Body of pancreas (tissue), 4 donors: ENCODE measurements around the gene MOK. TPM values are rescaled to one million over a fixed set of nuclear protein-coding genes. Genes with fewer than 3 reads are reported as not detected.

ENCODE experiments used
- ATAC-seq: fragments of 150-250 bp; one replicate; pipeline ENCODE4 v1.9.1; 2016
- DNase-seq, 4 donors: peaks; one replicate each; pipeline ENCODE4 v3.0.0-alpha.2; 2019
- H3K27ac ChIP-seq, 4 donors: fragments of 200-600 bp; sonication (generic); 1 replicate in 3 of 4; 2 replicates in 1 of 4; pipeline versions ENCODE4 v1.5.1 to v1.6.1; 2016 to 2019; ENCODE audit warnings: mild to moderate bottlenecking in 1 of 4, mixed read lengths in 1 of 4, moderate library complexity in 1 of 4
- H3K27me3 ChIP-seq, 2 donors: fragments of 200-600 bp; sonication (generic); one replicate each; pipeline ENCODE4 v1.6.0; 2016; ENCODE audit warnings: mild to moderate bottlenecking in 1 of 2
- H3K36me3 ChIP-seq, 2 donors: fragments of 200-600 bp; sonication (generic); replicated peaks in 1 of 2; 2 replicates each; pipeline ENCODE4 v1.5.1; 2016; ENCODE audit warnings: low read depth in 2 of 2; ENCODE audit not compliant: insufficient read depth in 1 of 2
- H3K4me1 ChIP-seq: fragments of 200-600 bp; sonication (generic); one replicate; pipeline ENCODE4 v1.6.0; 2016
- H3K4me3 ChIP-seq, 2 donors: fragments of 200-600 bp; sonication (generic); 1 replicate in 1 of 2; 2 replicates in 1 of 2; pipeline ENCODE4 v1.5.1; 2016 to 2019
- H3K9me3 ChIP-seq, 3 donors: fragments of 200-600 bp; sonication (generic); 1 replicate in 2 of 3; 2 replicates in 1 of 3; pipeline ENCODE4 v1.5.1; 2016
- CTCF ChIP-seq, 7 experiments: fragments of 450-650 bp in 4 of 7; fragments of 200-600 bp in 3 of 7; sonication (generic) in 3 of 7; IDR thresholded peaks; one replicate each; pipeline ENCODE4 v1.5.1; 2016 to 2019; ENCODE audit warnings: antibody characterized with exemption in 7 of 7
- POLR2A ChIP-seq, 3 donors: fragments of 450-650 bp; IDR thresholded peaks; one replicate each; pipeline ENCODE4 v1.6.1; 2016; ENCODE audit warnings: antibody characterized with exemption in 3 of 3, mild to moderate bottlenecking in 2 of 3
- WGBS, 2 donors: methylation state at CpG; one replicate each; pipeline ENCODE4 v1.1.5; 2017; 5-methylcytosine and 5-hydroxymethylcytosine counted together
- intact Hi-C: fragments of 100-400 bp; cut with DNase I; formaldehyde crosslinking; loops from one replicate; pipeline ENCODE4 v1.15.1; 2023
- total RNA-seq, 2 donors: library from RNA; depleted of rRNA; stranded (reverse); fragments of >200 nt; gene quantifications; one replicate each; pipeline ENCODE4 v1.1.0, GENCODE V29; 2016

The MOK gene
- total RNA-seq, 2 donors from 2014 or later, result 14.3 to 18.5 TPM

GRCh38 chr14:102262929-102263462 is 42.0 kb downstream of the MOK start:
- Histone ChIP-seq H3K9me3 (no peaks in the 10 kb centered on the region), H3K4me3 (no peak overlapping the region), H3K27me3 (no peaks in the 10 kb centered on the region), H3K36me3 (no peaks in the 10 kb centered on the region), H3K27ac (peak overlapping the region in 3 of 4 donors; percentile 20 to 50 (median 47)), H3K4me1 (peaks cover 34% of the 10 kb centered on the region)
- no peak for DNase-seq
- TF ChIP-seq CTCF (IDR thresholded peaks at IDR 0.05), result no peak
- no peak for TF ChIP-seq POLR2A (IDR thresholded peaks at IDR 0.05)
- 73 to 81% methylated on average over 7 of the region's 7 CpGs for WGBS, 2 donors
- intact Hi-C loops, result no loop called here
- ATAC-seq, result no peak

- TF ChIP-seq CTCF (IDR thresholded peaks at IDR 0.05) (no peak), POLR2A (IDR thresholded peaks at IDR 0.05) (no peak)
- Histone ChIP-seq H3K4me1 (peaks cover 11% of the 10 kb centered on the region), H3K4me3 (no peak overlapping the region), H3K36me3 (no peaks in the 10 kb centered on the region), H3K27ac (no peak overlapping the region), H3K27me3 (no peaks in the 10 kb centered on the region), H3K9me3 (no peaks in the 10 kb centered on the region)
- intact Hi-C loops, result loop anchor here (5.0 kb wide), 1 partner anchor 34 kb away; no protein-coding TSS in a partner anchor
- 92 to 96% methylated on average over 6 of the region's 6 CpGs for WGBS, 2 donors
- ATAC-seq (no peak), DNase-seq (no peak)
Observed at GRCh38 chr14:102258136-102258535, 46.8 kb downstream of the MOK start.

DNA sequence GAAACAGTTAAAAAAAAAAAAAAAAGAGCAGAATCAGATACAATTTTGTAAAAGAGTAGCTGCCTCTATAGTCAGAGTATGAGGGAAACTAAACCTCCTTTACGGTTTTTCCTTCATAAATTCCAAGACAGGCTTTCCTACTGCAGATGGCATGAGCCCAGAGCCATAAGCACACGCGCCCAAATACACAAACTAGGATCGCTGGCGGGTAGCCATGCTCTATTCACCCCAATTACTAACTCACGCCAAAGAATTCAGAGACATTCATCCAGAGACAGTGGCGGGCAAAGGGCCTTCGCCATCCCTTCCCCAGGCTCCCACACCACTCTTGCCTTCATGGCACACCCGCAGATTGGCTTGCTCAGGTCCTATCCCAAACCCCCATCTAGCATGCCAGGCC is 48.2 kb downstream of the MOK start:
- no peak overlapping the region for H3K27ac ChIP-seq
- H3K4me1 ChIP-seq, result peaks cover 14% of the 10 kb centered on the region
- no peak for DNase-seq
- ATAC-seq, result no peak
- H3K4me3 ChIP-seq, result no peak overlapping the region
- no peaks in the 10 kb centered on the region for H3K27me3 ChIP-seq
- no peak for TF ChIP-seq POLR2A (IDR thresholded peaks at IDR 0.05)
- no peak for TF ChIP-seq CTCF (IDR thresholded peaks at IDR 0.05)
- intact Hi-C loops, result loop anchor here (5.0 kb wide), 1 partner anchor 36 kb away; no protein-coding TSS in a partner anchor
- no peaks in the 10 kb centered on the region for H3K36me3 ChIP-seq
- 92 to 93% methylated on average over 9 of the region's 9 CpGs for WGBS, 2 donors
- no peaks in the 10 kb centered on the region for H3K9me3 ChIP-seq

DNA sequence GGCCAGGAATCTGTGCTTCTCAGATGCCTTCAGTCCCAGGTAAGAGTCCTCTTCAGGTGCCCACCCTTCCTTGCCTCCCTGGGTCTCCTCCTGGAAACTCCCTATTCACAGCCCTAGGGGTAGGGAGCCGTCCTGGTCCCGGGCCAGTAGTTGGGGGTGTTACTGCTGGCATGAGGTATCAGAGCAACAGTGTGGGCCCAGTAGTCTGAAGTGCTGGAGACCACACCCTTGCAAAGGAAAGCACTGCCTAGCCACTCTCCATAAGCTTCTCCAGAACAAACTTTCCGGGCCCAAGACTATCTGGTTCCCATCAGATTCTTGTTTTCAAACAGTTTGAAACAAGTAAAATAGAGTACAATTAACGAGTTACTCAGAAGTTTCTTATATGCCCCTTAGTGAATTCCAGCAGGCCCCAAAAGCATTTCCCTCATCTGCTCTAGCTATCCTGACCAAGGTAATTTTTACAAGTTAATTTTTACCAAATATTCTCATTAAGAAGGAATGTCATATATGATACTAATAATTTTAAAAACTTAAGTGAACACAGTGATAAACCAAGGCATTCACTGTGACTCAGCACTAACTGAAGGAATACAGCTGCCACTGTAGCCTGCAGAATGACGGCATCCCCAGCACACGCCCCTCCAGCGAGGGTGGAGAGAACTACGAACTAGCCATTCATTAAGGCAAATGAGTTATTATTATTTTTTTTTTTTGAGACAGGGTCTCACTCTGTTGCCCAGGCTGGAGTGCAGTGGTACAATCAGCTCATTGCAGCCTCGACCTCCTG is 49.4 kb downstream of the MOK start:
- Histone ChIP-seq H3K4me1 (peaks cover 14% of the 10 kb centered on the region), H3K4me3 (no peak overlapping the region), H3K27me3 (no peaks in the 10 kb centered on the region), H3K9me3 (no peaks in the 10 kb centered on the region), H3K27ac (no peak overlapping the region), H3K36me3 (no peaks in the 10 kb centered on the region)
- 75% methylated on average over 7 to 9 of the region's 9 CpGs for WGBS, 2 donors
- DNase-seq, result no peak
- TF ChIP-seq POLR2A (IDR thresholded peaks at IDR 0.05) (no peak), CTCF (IDR thresholded peaks at IDR 0.05) (no peak)
- no peak for ATAC-seq
- intact Hi-C loops, result loop anchor here (5.0 kb wide), 1 partner anchor 37 kb away; no protein-coding TSS in a partner anchor
